Measurements from ENCODE around the gene DNASE2B. TPM values are rescaled to one million over a fixed set of nuclear protein-coding genes. Genes with fewer than 3 reads are reported as not detected.

Gene DNASE2B
- total and polyA plus RNA-seq, 3 donors from 2014 or later: 0.25 to 1.3 (median 0.31) TPM

- TF ChIP-seq CTCF (IDR thresholded peaks at IDR 0.05) (no peak), POLR2A (IDR thresholded peaks at IDR 0.05) (no peak)
- DNase-seq: no peak
Observed at GRCh38 chr1:84402060-84402459, 3.8 kb downstream of the DNASE2B start.

GRCh38 chr1:84402501-84402900, 4.2 kb downstream of the DNASE2B start:
- TF ChIP-seq CTCF (IDR thresholded peaks at IDR 0.05): no peak
- no peak for TF ChIP-seq POLR2A (IDR thresholded peaks at IDR 0.05)
- H3K36me3 ChIP-seq (ENCODE audit: low read depth, missing control alignments): no peaks in the 10 kb centered on the region
- intact Hi-C loops (cut with DNase I; ENCODE audit: low total_unique reads): no loop called here
- H3K4me3 ChIP-seq: no peak overlapping the region
- H3K4me1 ChIP-seq: no peaks in the 10 kb centered on the region
- H3K27me3 ChIP-seq: no peaks in the 10 kb centered on the region
- no peak for DNase-seq
- H3K27ac ChIP-seq: no peak overlapping the region
- H3K9me3 ChIP-seq: no peaks in the 10 kb centered on the region

More at GRCh38 chr1:84402060-84402459, 3.8 kb downstream of the DNASE2B start:
- H3K9me3 ChIP-seq: no peaks in the 10 kb centered on the region
- H3K27me3 ChIP-seq: no peaks in the 10 kb centered on the region
- H3K4me3 ChIP-seq: no peak overlapping the region
- H3K36me3 ChIP-seq (ENCODE audit: low read depth, missing control alignments): no peaks in the 10 kb centered on the region
- intact Hi-C loops (cut with DNase I; ENCODE audit: low total_unique reads): no loop called here
- no peaks in the 10 kb centered on the region for H3K4me1 ChIP-seq
- no peak overlapping the region for H3K27ac ChIP-seq

- H3K9me3 ChIP-seq: no peaks in the 10 kb centered on the region
Observed at GRCh38 chr1:84403347-84403746, 5.1 kb downstream of the DNASE2B start.

GRCh38 chr1:84406346-84406861, 8.1 kb downstream of the DNASE2B start:
- no peak for TF ChIP-seq POLR2A (IDR thresholded peaks at IDR 0.05)
- no peak for DNase-seq
- H3K27ac ChIP-seq: peak overlapping the region in 1 of 2 donors; percentile 23
- H3K36me3 ChIP-seq (ENCODE audit: low read depth, missing control alignments): no peaks in the 10 kb centered on the region
- intact Hi-C loops (cut with DNase I; ENCODE audit: low total_unique reads): no loop called here
- H3K9me3 ChIP-seq: no peaks in the 10 kb centered on the region
- 72 to 80% methylated on average over 1 of the region's 1 CpG for WGBS, 2 donors
- no peaks in the 10 kb centered on the region for H3K27me3 ChIP-seq
- H3K4me3 ChIP-seq: no peak overlapping the region
- peaks cover 3% of the 10 kb centered on the region for H3K4me1 ChIP-seq

More at GRCh38 chr1:84403347-84403746, 5.1 kb downstream of the DNASE2B start:
- Histone ChIP-seq H3K36me3 (ENCODE audit: low read depth, missing control alignments) (no peaks in the 10 kb centered on the region), H3K4me3 (no peak overlapping the region), H3K27ac (no peak overlapping the region), H3K4me1 (no peaks in the 10 kb centered on the region), H3K27me3 (no peaks in the 10 kb centered on the region)
- 82 to 89% methylated on average over 2 of the region's 2 CpGs for WGBS, 2 donors
- DNase-seq: no peak
- intact Hi-C loops (cut with DNase I; ENCODE audit: low total_unique reads): no loop called here
- TF ChIP-seq POLR2A (IDR thresholded peaks at IDR 0.05) (no peak), CTCF (IDR thresholded peaks at IDR 0.05) (no peak)

GRCh38 chr1:84407524-84407923, 9.2 kb downstream of the DNASE2B start:
- TF ChIP-seq CTCF (IDR thresholded peaks at IDR 0.05): no peak
- no peak for TF ChIP-seq POLR2A (IDR thresholded peaks at IDR 0.05)
- 71 to 90% methylated on average over 1 of the region's 1 CpG for WGBS, 2 donors
- intact Hi-C loops (cut with DNase I; ENCODE audit: low total_unique reads): no loop called here
- Histone ChIP-seq H3K27me3 (no peaks in the 10 kb centered on the region), H3K9me3 (no peaks in the 10 kb centered on the region), H3K4me1 (peaks cover 3% of the 10 kb centered on the region), H3K4me3 (no peak overlapping the region), H3K36me3 (ENCODE audit: low read depth, missing control alignments) (no peaks in the 10 kb centered on the region), H3K27ac (peak overlapping the region in 1 of 2 donors; percentile 17)
- no peak for DNase-seq
